Liver (tissue), 3 donors: ENCODE results near the gene PIGW.

Source experiments
- FOXA2 ChIP-seq: IDR thresholded peaks from 2 replicates; pipeline ENCODE4 v1.6.1; 2016; ENCODE audit warnings: antibody characterized with exemption
- SP1 ChIP-seq: IDR thresholded peaks from 2 replicates; pipeline ENCODE4 v1.6.1; 2018; ENCODE audit warnings: antibody characterized with exemption, mild to moderate bottlenecking
- TAF1 ChIP-seq: conservative IDR thresholded peaks from 2 replicates; pipeline ENCODE4 v1.6.1; 2016; ENCODE audit warnings: antibody characterized with exemption, mild to moderate bottlenecking
- YY1 ChIP-seq: IDR thresholded peaks from 2 replicates; pipeline ENCODE4 v1.6.1; 2016; ENCODE audit warnings: antibody characterized with exemption, mild to moderate bottlenecking
- TF ChIP-seq, protein P1 (sequence below): fragments of 150-350 bp; IDR thresholded peaks from 2 replicates; pipeline ENCODE4 v1.5.1; 2017; ENCODE audit warnings: improper control_type of control experiment, low read depth, low read length; ENCODE audit not compliant: missing input control
- TF ChIP-seq, protein P2 (sequence below): IDR thresholded peaks from 2 replicates; pipeline ENCODE4 v1.6.1; 2016; ENCODE audit warnings: antibody characterized with exemption
- donor health status: healthy.
- donor health status: healthy.

DNA sequence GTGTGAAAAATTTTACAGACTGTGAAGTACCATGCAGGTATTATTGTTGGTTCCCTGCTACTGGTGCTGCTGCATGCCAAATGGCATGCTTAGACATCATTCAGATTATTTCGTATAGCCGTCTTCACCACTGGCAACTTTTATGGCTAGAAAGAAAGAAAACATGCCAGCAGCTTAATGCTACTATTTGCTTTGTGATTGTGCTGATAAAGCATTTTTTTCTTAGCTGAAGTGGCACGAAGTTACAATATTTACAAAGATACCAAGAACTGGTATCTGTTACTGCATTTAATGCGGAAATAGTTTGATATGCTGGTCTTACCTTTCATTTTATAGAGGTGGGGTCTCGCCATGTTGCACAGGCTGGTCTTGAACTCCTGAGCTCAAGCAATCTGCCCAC is 40.1 kb upstream of the PIGW start:
- TF ChIP-seq, protein P1, sequence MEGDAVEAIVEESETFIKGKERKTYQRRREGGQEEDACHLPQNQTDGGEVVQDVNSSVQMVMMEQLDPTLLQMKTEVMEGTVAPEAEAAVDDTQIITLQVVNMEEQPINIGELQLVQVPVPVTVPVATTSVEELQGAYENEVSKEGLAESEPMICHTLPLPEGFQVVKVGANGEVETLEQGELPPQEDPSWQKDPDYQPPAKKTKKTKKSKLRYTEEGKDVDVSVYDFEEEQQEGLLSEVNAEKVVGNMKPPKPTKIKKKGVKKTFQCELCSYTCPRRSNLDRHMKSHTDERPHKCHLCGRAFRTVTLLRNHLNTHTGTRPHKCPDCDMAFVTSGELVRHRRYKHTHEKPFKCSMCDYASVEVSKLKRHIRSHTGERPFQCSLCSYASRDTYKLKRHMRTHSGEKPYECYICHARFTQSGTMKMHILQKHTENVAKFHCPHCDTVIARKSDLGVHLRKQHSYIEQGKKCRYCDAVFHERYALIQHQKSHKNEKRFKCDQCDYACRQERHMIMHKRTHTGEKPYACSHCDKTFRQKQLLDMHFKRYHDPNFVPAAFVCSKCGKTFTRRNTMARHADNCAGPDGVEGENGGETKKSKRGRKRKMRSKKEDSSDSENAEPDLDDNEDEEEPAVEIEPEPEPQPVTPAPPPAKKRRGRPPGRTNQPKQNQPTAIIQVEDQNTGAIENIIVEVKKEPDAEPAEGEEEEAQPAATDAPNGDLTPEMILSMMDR: no peak
- TF ChIP-seq, protein P2, sequence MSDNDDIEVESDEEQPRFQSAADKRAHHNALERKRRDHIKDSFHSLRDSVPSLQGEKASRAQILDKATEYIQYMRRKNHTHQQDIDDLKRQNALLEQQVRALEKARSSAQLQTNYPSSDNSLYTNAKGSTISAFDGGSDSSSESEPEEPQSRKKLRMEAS: no peak
- TF ChIP-seq TAF1 (no peak), SP1 (no peak), FOXA2 (no peak), YY1 (no peak)
